GM18867 (cell line): Measurements from ENCODE around the gene EEPD1.
"Not testable (repeated sequence)": the region's sequence is repeated elsewhere in the genome, so short reads cannot be mapped to it uniquely, and the experiment has no call there.

ENCODE experiments used
- ATAC-seq: cut with Tn5 transposase; IDR thresholded peaks from one replicate; pipeline ENCODE4 v1.9.1; 2021; ENCODE audit warnings: mild to moderate bottlenecking, moderate library complexity; ENCODE audit not compliant: unreplicated experiment

The EEPD1 gene

GRCh38 chr7:36128448-36129047 lies 24.5 kb upstream of the EEPD1 start:
- no peak for ATAC-seq

- no peak for ATAC-seq
These were observed 24.0 kb upstream of the EEPD1 start for GRCh38 chr7:36129048-36129534.

GRCh38 chr7:36130236-36130945 lies 22.7 kb upstream of the EEPD1 start:
- ATAC-seq: no peak

GRCh38 chr7:36131026-36131425 lies 22.0 kb upstream of the EEPD1 start:
- no peak for ATAC-seq

GRCh38 chr7:36131499-36131898 lies 21.6 kb upstream of the EEPD1 start:
- no peak for ATAC-seq

- ATAC-seq: no peak
These were observed 21.0 kb upstream of the EEPD1 start for GRCh38 chr7:36132012-36132411.

GRCh38 chr7:36135700-36136099 lies 17.4 kb upstream of the EEPD1 start:
- ATAC-seq: no peak

GRCh38 chr7:36137258-36137657 lies 15.8 kb upstream of the EEPD1 start:
- ATAC-seq: no peak

- ATAC-seq: no peak
These were observed 15.3 kb upstream of the EEPD1 start for GRCh38 chr7:36137754-36138153.

- ATAC-seq: no peak
These were observed 14.8 kb upstream of the EEPD1 start for GRCh38 chr7:36138209-36138608.

GRCh38 chr7:36141351-36141750 lies 11.7 kb upstream of the EEPD1 start:
- ATAC-seq: no peak

- ATAC-seq: no peak
These were observed 11.2 kb upstream of the EEPD1 start for GRCh38 chr7:36141850-36142249.

GRCh38 chr7:36144189-36144588 lies 8.9 kb upstream of the EEPD1 start:
- ATAC-seq: no peak

GRCh38 chr7:36145686-36146085 lies 7.4 kb upstream of the EEPD1 start:
- no peak for ATAC-seq

- ATAC-seq: no peak
These were observed 5.7 kb upstream of the EEPD1 start for GRCh38 chr7:36147361-36147760.

GRCh38 chr7:36148422-36149065 lies 4.5 kb upstream of the EEPD1 start:
- ATAC-seq: no peak

GRCh38 chr7:36149240-36149639 lies 3.8 kb upstream of the EEPD1 start:
- ATAC-seq: not testable (repeated sequence)

- ATAC-seq: no peak
These were observed 3.2 kb upstream of the EEPD1 start for GRCh38 chr7:36149694-36150452.

- ATAC-seq: no peak
These were observed 916 bp upstream of the EEPD1 start for GRCh38 chr7:36151921-36152755.

- ATAC-seq: peak; percentile 18
These were observed 580 bp downstream of the EEPD1 start for GRCh38 chr7:36153571-36154097.
